ENCODE measurements around the gene GALK1.
"Not testable (repeated sequence)": the region's sequence is repeated elsewhere in the genome, so short reads cannot be mapped to it uniquely, and the experiment has no call there.

The GALK1 gene

GRCh38 chr17:75771334-75772281, 6.6 kb upstream of the GALK1 start:
- Histone ChIP-seq H3K36me3 (ENCODE audit: control insufficient read depth, insufficient read depth, low read length) (peaks cover 9% of the 10 kb centered on the region), H3K9ac (ENCODE audit: low read length) (no peak overlapping the region), H3K4me1 (ENCODE audit: control insufficient read depth, insufficient read depth, low read length) (peaks cover 8% of the 10 kb centered on the region), H3K27me3 (ENCODE audit: control insufficient read depth, insufficient read depth, low read length) (no peaks in the 10 kb centered on the region), H3K4me3 (ENCODE audit: low read length) (no peak overlapping the region), H3K27ac (ENCODE audit: low read depth, low read length) (no peak overlapping the region)

- Histone ChIP-seq H3K27me3 (ENCODE audit: control insufficient read depth, insufficient read depth, low read length) (no peaks in the 10 kb centered on the region), H3K4me3 (ENCODE audit: low read length) (no peak overlapping the region), H3K27ac (ENCODE audit: low read depth, low read length) (no peak overlapping the region), H3K4me1 (ENCODE audit: control insufficient read depth, insufficient read depth, low read length) (no peaks in the 10 kb centered on the region), H3K9ac (ENCODE audit: low read length) (no peak overlapping the region), H3K36me3 (ENCODE audit: control insufficient read depth, insufficient read depth, low read length) (no peaks in the 10 kb centered on the region)
Observed at GRCh38 chr17:75769536-75769935, 4.5 kb upstream of the GALK1 start.

DNA sequence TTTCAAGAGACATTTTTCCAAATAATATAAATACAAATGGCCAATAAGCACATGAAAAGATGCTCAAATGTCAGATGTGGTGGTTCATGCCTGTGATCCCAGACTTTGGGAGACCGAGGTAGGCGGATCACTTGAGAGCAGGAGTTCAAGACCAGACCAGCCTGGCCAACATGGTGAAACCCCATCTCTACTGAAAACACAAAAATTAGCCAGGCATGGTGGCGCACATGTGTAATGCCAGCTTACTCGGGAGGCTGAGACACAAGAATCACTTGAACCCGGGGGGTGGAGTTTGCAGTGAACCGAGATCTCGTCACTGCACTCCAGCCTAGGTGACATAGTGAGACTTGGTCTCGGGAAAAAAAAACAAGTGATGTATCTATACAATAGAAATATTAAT, 2.9 kb upstream of the GALK1 start:
- Histone ChIP-seq H3K36me3 (ENCODE audit: control insufficient read depth, insufficient read depth, low read length) (no peaks in the 10 kb centered on the region), H3K4me1 (ENCODE audit: control insufficient read depth, insufficient read depth, low read length) (peaks cover 8% of the 10 kb centered on the region), H3K4me3 (ENCODE audit: low read length) (no peak overlapping the region), H3K27me3 (ENCODE audit: control insufficient read depth, insufficient read depth, low read length) (no peaks in the 10 kb centered on the region), H3K9ac (ENCODE audit: low read length) (no peak overlapping the region), H3K27ac (ENCODE audit: low read depth, low read length) (no peak overlapping the region)

DNA sequence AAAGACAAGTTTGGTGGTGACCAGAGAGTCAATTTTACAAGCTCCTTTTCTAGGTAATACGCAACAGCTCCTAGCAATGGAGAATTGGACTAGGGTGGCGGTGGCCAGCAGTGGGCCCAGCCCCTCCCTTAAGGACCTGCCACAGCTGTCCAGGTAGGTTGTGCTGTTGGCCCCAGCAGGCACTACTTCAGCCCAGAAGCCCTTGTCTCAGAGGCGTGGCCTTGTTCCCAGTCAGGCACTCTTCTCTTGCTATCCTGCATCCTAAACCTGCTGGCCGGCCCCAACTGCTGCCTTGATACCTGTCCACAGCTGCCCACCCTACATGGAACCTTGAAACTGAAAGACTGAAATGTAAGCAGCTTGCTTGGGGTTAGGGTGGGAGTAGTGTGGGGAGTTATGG, 989 bp upstream of the GALK1 start:
- Histone ChIP-seq H3K27ac (ENCODE audit: low read depth, low read length) (no peak overlapping the region), H3K4me1 (ENCODE audit: control insufficient read depth, insufficient read depth, low read length) (peaks cover 8% of the 10 kb centered on the region), H3K36me3 (ENCODE audit: control insufficient read depth, insufficient read depth, low read length) (no peaks in the 10 kb centered on the region), H3K9ac (ENCODE audit: low read length) (no peak overlapping the region), H3K27me3 (ENCODE audit: control insufficient read depth, insufficient read depth, low read length) (no peaks in the 10 kb centered on the region), H3K4me3 (ENCODE audit: low read length) (no peak overlapping the region)

GRCh38 chr17:75764417-75764710, 628 bp downstream of the GALK1 start:
- Histone ChIP-seq H3K9ac (ENCODE audit: low read length) (peak overlapping the region; percentile 71), H3K27ac (ENCODE audit: low read depth, low read length) (peak overlapping the region; percentile 83), H3K4me3 (ENCODE audit: low read length) (peak overlapping the region; percentile 72), H3K36me3 (ENCODE audit: control insufficient read depth, insufficient read depth, low read length) (no peaks in the 10 kb centered on the region), H3K4me1 (ENCODE audit: control insufficient read depth, insufficient read depth, low read length) (peaks cover 8% of the 10 kb centered on the region), H3K27me3 (ENCODE audit: control insufficient read depth, insufficient read depth, low read length) (no peaks in the 10 kb centered on the region)

DNA sequence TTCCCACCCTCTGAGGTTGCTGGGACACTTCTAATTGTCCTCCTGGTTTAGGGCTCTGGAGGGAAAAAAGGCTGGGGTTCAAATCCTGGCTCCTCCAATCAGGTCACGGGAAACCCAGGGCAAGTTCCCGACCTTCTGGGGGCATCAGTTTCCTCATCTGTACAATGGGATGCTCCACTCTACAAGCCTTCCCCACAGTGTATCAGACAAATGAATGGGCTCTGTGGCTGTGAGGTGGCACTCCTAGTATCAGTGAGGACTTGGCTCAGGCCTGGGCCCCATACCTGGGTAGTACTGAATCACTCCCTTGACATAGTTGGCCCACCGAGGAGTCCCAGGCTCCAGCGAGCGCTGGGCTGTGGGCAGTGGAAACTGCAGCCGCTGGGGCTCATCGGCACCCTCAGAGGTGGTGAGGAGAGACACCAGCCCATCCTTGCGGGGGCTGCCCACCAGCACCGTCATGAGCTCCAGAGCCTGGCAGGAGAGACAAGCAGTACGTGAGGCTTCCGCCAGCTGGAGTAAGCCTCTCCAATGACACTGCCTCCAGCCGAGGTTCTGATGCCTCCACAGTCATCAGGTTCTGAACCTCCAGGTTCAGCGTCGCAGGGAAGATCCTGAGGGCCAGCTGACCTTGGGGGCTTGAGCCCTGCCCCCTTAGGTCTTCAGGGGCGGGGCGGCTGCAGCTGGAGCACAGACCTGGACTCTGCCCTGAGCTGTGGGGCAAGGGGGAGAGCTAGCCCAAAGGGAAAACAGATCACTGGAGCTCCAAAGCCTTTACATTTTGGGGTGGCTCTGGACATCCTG, 1.2 kb downstream of the GALK1 start:
- H3K36me3 ChIP-seq (ENCODE audit: control insufficient read depth, insufficient read depth, low read length), result no peaks in the 10 kb centered on the region

GRCh38 chr17:75763269-75763607, 1.8 kb downstream of the GALK1 start:
- Histone ChIP-seq H3K9ac (ENCODE audit: low read length) (no peak overlapping the region), H3K36me3 (ENCODE audit: control insufficient read depth, insufficient read depth, low read length) (no peaks in the 10 kb centered on the region), H3K4me1 (ENCODE audit: control insufficient read depth, insufficient read depth, low read length) (peaks cover 8% of the 10 kb centered on the region), H3K27me3 (ENCODE audit: control insufficient read depth, insufficient read depth, low read length) (no peaks in the 10 kb centered on the region), H3K27ac (ENCODE audit: low read depth, low read length) (no peak overlapping the region), H3K4me3 (ENCODE audit: low read length) (no peak overlapping the region)

More for the DNA sequence above, 1.2 kb downstream of the GALK1 start:
- peak overlapping the region; percentile 71 for H3K9ac ChIP-seq (ENCODE audit: low read length)
- H3K27ac ChIP-seq (ENCODE audit: low read depth, low read length), result no peak overlapping the region
- H3K4me1 ChIP-seq (ENCODE audit: control insufficient read depth, insufficient read depth, low read length), result peaks cover 8% of the 10 kb centered on the region
- H3K27me3 ChIP-seq (ENCODE audit: control insufficient read depth, insufficient read depth, low read length), result no peaks in the 10 kb centered on the region
- H3K4me3 ChIP-seq (ENCODE audit: low read length), result peak overlapping the region; percentile 72

GRCh38 chr17:75762513-75763268, 2.3 kb downstream of the GALK1 start:
- no peaks in the 10 kb centered on the region for H3K27me3 ChIP-seq (ENCODE audit: control insufficient read depth, insufficient read depth, low read length)
- H3K9ac ChIP-seq (ENCODE audit: low read length), result no peak overlapping the region
- H3K27ac ChIP-seq (ENCODE audit: low read depth, low read length), result no peak overlapping the region
- H3K36me3 ChIP-seq (ENCODE audit: control insufficient read depth, insufficient read depth, low read length), result peaks cover 2% of the 10 kb centered on the region
- no peak overlapping the region for H3K4me3 ChIP-seq (ENCODE audit: low read length)
- peaks cover 8% of the 10 kb centered on the region for H3K4me1 ChIP-seq (ENCODE audit: control insufficient read depth, insufficient read depth, low read length)

GRCh38 chr17:75759978-75760640, 4.9 kb downstream of the GALK1 start:
- H3K27me3 ChIP-seq (ENCODE audit: control insufficient read depth, insufficient read depth, low read length); H3K4me1 ChIP-seq (ENCODE audit: control insufficient read depth, insufficient read depth, low read length); H3K9ac ChIP-seq (ENCODE audit: low read length); H3K27ac ChIP-seq (ENCODE audit: low read depth, low read length); H3K4me3 ChIP-seq (ENCODE audit: low read length); H3K36me3 ChIP-seq (ENCODE audit: control insufficient read depth, insufficient read depth, low read length): not testable (repeated sequence)

DNA sequence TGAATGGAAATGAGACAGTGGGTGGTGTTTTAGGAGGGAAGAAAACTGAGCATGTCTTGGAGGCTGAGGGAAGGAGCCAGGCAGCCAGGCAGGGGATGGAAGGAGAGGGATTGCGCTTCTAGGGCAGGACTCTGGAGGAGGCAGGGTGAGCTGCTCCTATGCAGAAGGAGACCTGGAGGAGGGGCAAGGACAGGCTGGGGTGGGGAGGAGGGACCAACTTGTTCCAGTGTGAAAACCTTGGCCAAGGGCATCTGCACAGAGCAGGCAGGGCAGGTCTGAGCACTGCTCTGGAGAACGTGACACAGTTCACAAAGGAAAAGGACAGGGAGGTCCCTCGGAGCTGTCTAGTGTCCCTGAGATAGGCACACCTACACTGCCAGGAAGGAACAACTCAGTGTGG, 5.5 kb downstream of the GALK1 start:
- H3K27ac ChIP-seq (ENCODE audit: low read depth, low read length), result no peak overlapping the region
- H3K4me1 ChIP-seq (ENCODE audit: control insufficient read depth, insufficient read depth, low read length), result peaks cover 8% of the 10 kb centered on the region
- no peaks in the 10 kb centered on the region for H3K27me3 ChIP-seq (ENCODE audit: control insufficient read depth, insufficient read depth, low read length)
- no peak overlapping the region for H3K4me3 ChIP-seq (ENCODE audit: low read length)
- H3K36me3 ChIP-seq (ENCODE audit: control insufficient read depth, insufficient read depth, low read length), result peaks cover 10% of the 10 kb centered on the region
- no peak overlapping the region for H3K9ac ChIP-seq (ENCODE audit: low read length)

DNA sequence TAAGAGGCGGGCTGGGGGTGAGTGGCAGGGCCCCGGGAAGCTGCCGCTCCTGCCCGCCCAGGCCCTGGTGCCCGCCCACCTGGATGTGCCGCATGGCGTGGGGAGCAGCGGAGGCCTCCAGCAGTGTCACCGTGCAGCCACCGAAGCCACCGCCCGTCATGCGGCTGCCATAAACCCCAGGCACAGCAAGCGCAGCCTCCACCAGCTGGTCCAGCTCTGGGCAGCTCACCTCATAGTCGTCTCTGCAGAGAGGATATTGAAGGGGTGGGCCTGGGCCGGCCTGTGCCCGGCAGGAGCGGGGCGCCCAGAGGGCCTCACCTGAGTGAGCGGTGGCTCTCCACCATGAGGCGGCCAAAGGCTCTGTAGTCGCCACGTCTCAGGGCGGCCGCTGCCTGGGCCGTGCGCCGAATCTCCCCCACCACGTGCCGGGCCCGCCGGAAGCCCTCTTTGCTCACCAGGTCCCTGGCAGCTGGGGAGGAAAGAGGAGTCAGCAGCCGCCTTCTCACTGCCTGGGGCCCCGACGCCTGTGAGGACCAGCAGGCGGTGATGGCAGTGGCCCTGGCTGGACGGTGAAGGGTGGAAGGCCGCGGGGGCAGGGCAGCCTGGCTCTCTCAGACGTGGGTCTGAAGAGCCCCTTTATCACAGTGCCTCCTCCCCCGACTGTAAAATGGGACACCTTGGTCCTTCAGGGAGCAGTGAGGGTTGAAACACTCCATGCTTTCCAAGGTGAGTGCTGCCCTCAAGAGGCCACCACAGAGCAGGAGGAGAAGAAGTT, 6.7 kb downstream of the GALK1 start:
- peaks cover 7% of the 10 kb centered on the region for H3K4me1 ChIP-seq (ENCODE audit: control insufficient read depth, insufficient read depth, low read length)
- H3K27me3 ChIP-seq (ENCODE audit: control insufficient read depth, insufficient read depth, low read length), result no peaks in the 10 kb centered on the region
- H3K27ac ChIP-seq (ENCODE audit: low read depth, low read length), result no peak overlapping the region
- H3K36me3 ChIP-seq (ENCODE audit: control insufficient read depth, insufficient read depth, low read length), result peaks cover 10% of the 10 kb centered on the region
- H3K4me3 ChIP-seq (ENCODE audit: low read length), result no peak overlapping the region
- H3K9ac ChIP-seq (ENCODE audit: low read length), result no peak overlapping the region
